Kidney capillary endothelial cell (primary cell): ENCODE measurements around the gene PPP3CA.

Source experiments
- DNase-seq: peaks from one replicate; pipeline ENCODE4 v3.0.0-alpha.2; 2018; ENCODE audit warnings: low spot score

Gene PPP3CA

GRCh38 chr4:101331017-101331416 is 16.3 kb downstream of the PPP3CA start:
- no peak for DNase-seq

GRCh38 chr4:101329592-101329991 is 17.7 kb downstream of the PPP3CA start:
- DNase-seq, result no peak

- no peak for DNase-seq
Measured at GRCh38 chr4:101328063-101328602, 19.2 kb downstream of the PPP3CA start.

- DNase-seq, result no peak
Measured at GRCh38 chr4:101326576-101326975, 20.8 kb downstream of the PPP3CA start.

- no peak for DNase-seq
Measured at GRCh38 chr4:101322743-101323142, 24.6 kb downstream of the PPP3CA start.

- DNase-seq, result no peak
Measured at GRCh38 chr4:101321481-101322042, 25.8 kb downstream of the PPP3CA start.

- no peak for DNase-seq
Measured at GRCh38 chr4:101315786-101316185, 31.5 kb downstream of the PPP3CA start.

GRCh38 chr4:101315041-101315440 is 32.3 kb downstream of the PPP3CA start:
- DNase-seq, result no peak

GRCh38 chr4:101309925-101310324 is 37.4 kb downstream of the PPP3CA start:
- DNase-seq, result no peak

- no peak for DNase-seq
Measured at GRCh38 chr4:101307899-101308298, 39.4 kb downstream of the PPP3CA start.

GRCh38 chr4:101306764-101307615 is 40.3 kb downstream of the PPP3CA start:
- DNase-seq, result no peak

- no peak for DNase-seq
Measured at GRCh38 chr4:101306225-101306624, 41.1 kb downstream of the PPP3CA start.

- no peak for DNase-seq
Measured at GRCh38 chr4:101304916-101305315, 42.4 kb downstream of the PPP3CA start.

- no peak for DNase-seq
Measured at GRCh38 chr4:101299899-101300540, 47.3 kb downstream of the PPP3CA start.

- no peak for DNase-seq
Measured at GRCh38 chr4:101299021-101299420, 48.3 kb downstream of the PPP3CA start.

GRCh38 chr4:101295691-101296090 is 51.6 kb downstream of the PPP3CA start:
- DNase-seq, result no peak

GRCh38 chr4:101294597-101294996 is 52.7 kb downstream of the PPP3CA start:
- DNase-seq, result no peak

GRCh38 chr4:101292901-101293300 is 54.4 kb downstream of the PPP3CA start:
- no peak for DNase-seq

- no peak for DNase-seq
Measured at GRCh38 chr4:101292214-101292613, 55.1 kb downstream of the PPP3CA start.

GRCh38 chr4:101291198-101291597 is 56.1 kb downstream of the PPP3CA start:
- no peak for DNase-seq

GRCh38 chr4:101290654-101291053 is 56.7 kb downstream of the PPP3CA start:
- DNase-seq, result no peak

- DNase-seq, result no peak
Measured at GRCh38 chr4:101289306-101289705, 58.0 kb downstream of the PPP3CA start.
